Fibroblast of lung (primary cell): ENCODE measurements around the gene PMM2. TPM values are rescaled to one million over a fixed set of nuclear protein-coding genes. Genes with fewer than 3 reads are reported as not detected.
"Not testable (repeated sequence)": the region's sequence is repeated elsewhere in the genome, so short reads cannot be mapped to it uniquely, and the experiment has no call there.

Experiments
- DNase-seq, 2 donors: peaks; one replicate each; pipeline versions ENCODE4 v3.0.0 to v3.0.0-alpha.2; 2010; ENCODE audit warnings: low read depth in 2 of 2
- H2AFZ ChIP-seq: 2 replicates; pipeline ENCODE4 v1.5.1; 2012; ENCODE audit warnings: low read length, control low read depth, inconsistent platforms
- H3K27ac ChIP-seq: 2 replicates; pipeline ENCODE4 v1.5.1; 2011; ENCODE audit warnings: low read length, control low read depth; ENCODE audit not compliant: insufficient read depth
- H3K27me3 ChIP-seq: 2 replicates; pipeline ENCODE4 v1.5.1; 2011; ENCODE audit warnings: mild to moderate bottlenecking, low read length; ENCODE audit not compliant: control insufficient read depth, insufficient read depth
- H3K36me3 ChIP-seq: 2 replicates; pipeline ENCODE4 v1.5.1; 2011; ENCODE audit warnings: low read length; ENCODE audit not compliant: control insufficient read depth, insufficient read depth
- H3K4me1 ChIP-seq: 2 replicates; pipeline ENCODE4 v1.5.1; 2011; ENCODE audit warnings: low read length; ENCODE audit not compliant: control insufficient read depth, insufficient read depth; ENCODE audit errors: extremely low read depth
- H3K4me2 ChIP-seq: 2 replicates; pipeline ENCODE4 v1.5.1; 2011; ENCODE audit warnings: low read length, control low read depth; ENCODE audit not compliant: insufficient read depth; ENCODE audit errors: extremely low read depth
- H3K4me3 ChIP-seq, 4 experiments: fragments of 200-600 bp in 1 of 4; sonication (generic) in 1 of 4; replicated peaks in 1 of 4; 2 replicates each; pipeline ENCODE4 v1.5.1; 2011 to 2016; ENCODE audit warnings: low read length in 4 of 4, low read depth in 3 of 4, mild to moderate bottlenecking in 3 of 4, control low read depth in 2 of 4, inconsistent platforms in 1 of 4, mixed read lengths in 1 of 4; ENCODE audit not compliant: insufficient read depth in 1 of 4; ENCODE audit errors: control extremely low read depth in 1 of 4
- H3K79me2 ChIP-seq: 2 replicates; pipeline ENCODE4 v1.5.1; 2012; ENCODE audit warnings: mild to moderate bottlenecking, low read length, inconsistent platforms; ENCODE audit not compliant: control insufficient read depth, insufficient read depth
- H3K9ac ChIP-seq: 2 replicates; pipeline ENCODE4 v1.5.1; 2011; ENCODE audit warnings: mild to moderate bottlenecking, low read length, control low read depth; ENCODE audit not compliant: insufficient read depth
- H3K9me3 ChIP-seq: 2 replicates; pipeline ENCODE4 v1.5.1; 2012; ENCODE audit warnings: low read depth, low read length; ENCODE audit not compliant: control insufficient read depth, insufficient read depth
- H4K20me1 ChIP-seq: 2 replicates; pipeline ENCODE4 v1.5.1; 2011; ENCODE audit warnings: low read length; ENCODE audit not compliant: control insufficient read depth, insufficient read depth; ENCODE audit errors: extremely low read depth
- CTCF ChIP-seq, 2 donors: IDR thresholded peaks in 1 of 2; conservative IDR thresholded peaks in 1 of 2; 1 replicate in 1 of 2; 2 replicates in 1 of 2; pipeline ENCODE4 v1.5.1; 2011 to 2012; ENCODE audit warnings: low read length in 2 of 2, control low read depth in 1 of 2, inconsistent platforms in 1 of 2, low read depth in 1 of 2, mild to moderate bottlenecking in 1 of 2
- EZH2 ChIP-seq: IDR thresholded peaks from 2 replicates; pipeline ENCODE4 v1.5.1; 2012; ENCODE audit warnings: low read length, control low read depth, mild to moderate bottlenecking; ENCODE audit errors: missing control alignments
- polyA plus RNA-seq, 2 donors: library from polyadenylated mRNA; depleted of rRNA in 1 of 2; stranded (reverse) in 1 of 2; unstranded in 1 of 2; fragments of >200 nt; gene quantifications; 2 replicates each; pipeline ENCODE4 v1.2.1, GENCODE V29; 2011 to 2012; ENCODE audit warnings: missing spikeins in 1 of 2
- total RNA-seq: library from RNA; depleted of rRNA; stranded (reverse); fragments of >200 nt; gene quantifications from 2 replicates; pipeline ENCODE4 v1.2.1, GENCODE V29; 2014

Gene PMM2
- total and polyA plus RNA-seq, 2 donors (not counting 1 experiment from before 2014, with no cell fraction given): 19.5 to 49.3 TPM

DNA sequence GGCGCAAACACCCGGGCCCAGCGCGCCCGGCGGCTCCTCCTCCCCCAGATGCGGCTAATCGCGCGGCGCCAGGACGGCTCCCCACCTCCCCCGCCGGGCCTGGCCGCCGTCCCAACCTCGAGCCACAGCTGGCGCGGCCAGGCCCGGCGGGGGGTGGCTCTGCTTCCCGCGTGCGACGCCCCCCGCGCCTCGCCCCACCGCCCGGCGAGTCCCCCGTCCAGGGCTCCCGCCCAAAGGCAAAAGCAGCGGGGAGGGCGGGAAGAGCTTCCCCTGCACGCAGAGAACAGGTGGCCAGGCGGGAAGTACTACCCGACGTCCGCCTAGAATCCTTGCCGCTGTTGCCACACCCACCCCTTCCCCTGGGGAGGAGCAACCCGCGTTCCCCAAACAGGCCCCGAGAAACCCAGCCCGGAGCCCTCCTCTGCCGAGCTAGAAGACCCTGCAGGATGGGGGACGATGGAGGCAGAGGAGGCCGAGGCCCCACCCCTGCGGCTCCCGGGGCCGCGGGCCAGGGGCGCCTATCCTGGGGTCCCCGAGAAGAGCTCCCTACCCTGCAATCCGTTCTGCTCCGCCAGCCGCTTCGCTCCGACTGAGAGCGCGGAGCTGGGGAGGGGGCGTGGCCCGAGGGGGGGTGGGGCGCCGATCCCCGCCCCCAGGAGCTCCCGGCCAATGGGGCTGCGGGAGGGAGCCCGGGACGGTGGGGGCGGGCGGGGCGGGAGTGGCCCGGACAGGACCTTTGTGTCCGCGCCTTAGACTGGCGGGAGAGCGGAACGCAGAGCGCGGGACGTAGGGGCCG lies 71.0 kb downstream of the PMM2 start, which contains the start of gene CARHSP1:
TSS of gene CARHSP1 (minus strand) at position 591 of the 796 bp plus-strand sequence. CDS start 9,678 bp downstream, outside the sequence.
- no peaks in the 10 kb centered on the region for H3K9me3 ChIP-seq
- H3K4me3 ChIP-seq: peak within 1 kb of the TSS; percentile 71 to 87 (median 82)
- TF ChIP-seq CTCF (conservative IDR thresholded peaks at IDR 0.05 in 1 of 2, IDR thresholded peaks at IDR 0.05 in 1 of 2; ENCODE audit: low read depth in 1 of 2, low read length in 2 of 2) (no peak), EZH2 (no peak)
- no peaks in the 10 kb centered on the region for H4K20me1 ChIP-seq
- H3K27me3 ChIP-seq: no peaks in the 10 kb centered on the region
- peak; percentile 85 to 86 for DNase-seq
- peaks cover 45% of the 10 kb centered on the region for H3K79me2 ChIP-seq
- H2AFZ ChIP-seq: peak within 1 kb of the TSS; percentile 4
- peaks cover 6% of the 10 kb centered on the region for H3K36me3 ChIP-seq
- H3K9ac ChIP-seq: peak within 1 kb of the TSS; percentile 91
- H3K27ac ChIP-seq: peak within 1 kb of the TSS; percentile 87
- H3K4me1 ChIP-seq: peaks cover 24% of the 10 kb centered on the region
- peak within 1 kb of the TSS; percentile 96 for H3K4me2 ChIP-seq

- DNase-seq: no peak
- peak overlapping the region; percentile 18 to 62 (median 36) for H3K4me3 ChIP-seq
- H3K27me3 ChIP-seq: no peaks in the 10 kb centered on the region
- peaks cover 37% of the 10 kb centered on the region for H3K79me2 ChIP-seq
- H3K27ac ChIP-seq: no peak overlapping the region
- no peaks in the 10 kb centered on the region for H3K9me3 ChIP-seq
- H3K9ac ChIP-seq: no peak overlapping the region
- no peaks in the 10 kb centered on the region for H4K20me1 ChIP-seq
- H3K4me2 ChIP-seq: peak overlapping the region; percentile 83
- H3K36me3 ChIP-seq: peaks cover 2% of the 10 kb centered on the region
- TF ChIP-seq EZH2 (no peak), CTCF (conservative IDR thresholded peaks at IDR 0.05 in 1 of 2, IDR thresholded peaks at IDR 0.05 in 1 of 2; ENCODE audit: low read depth in 1 of 2, low read length in 2 of 2) (no peak)
- peaks cover 17% of the 10 kb centered on the region for H3K4me1 ChIP-seq
- no peak overlapping the region for H2AFZ ChIP-seq
Observed at GRCh38 chr16:8869212-8869987, 71.8 kb downstream of the PMM2 start.

- not testable (repeated sequence) for H3K4me3 ChIP-seq, H3K27ac ChIP-seq, H2AFZ ChIP-seq
Observed at GRCh38 chr16:8869988-8870241, 72.3 kb downstream of the PMM2 start.

More at GRCh38 chr16:8869988-8870241, 72.3 kb downstream of the PMM2 start:
- not testable (repeated sequence) for H3K9ac ChIP-seq, H3K27me3 ChIP-seq, H3K36me3 ChIP-seq, H3K9me3 ChIP-seq, H3K4me2 ChIP-seq, H4K20me1 ChIP-seq, DNase-seq
- peaks cover 17% of the 10 kb centered on the region for H3K4me1 ChIP-seq
- peaks cover 32% of the 10 kb centered on the region for H3K79me2 ChIP-seq
